ENCODE results near the gene APLNR.

DNA sequence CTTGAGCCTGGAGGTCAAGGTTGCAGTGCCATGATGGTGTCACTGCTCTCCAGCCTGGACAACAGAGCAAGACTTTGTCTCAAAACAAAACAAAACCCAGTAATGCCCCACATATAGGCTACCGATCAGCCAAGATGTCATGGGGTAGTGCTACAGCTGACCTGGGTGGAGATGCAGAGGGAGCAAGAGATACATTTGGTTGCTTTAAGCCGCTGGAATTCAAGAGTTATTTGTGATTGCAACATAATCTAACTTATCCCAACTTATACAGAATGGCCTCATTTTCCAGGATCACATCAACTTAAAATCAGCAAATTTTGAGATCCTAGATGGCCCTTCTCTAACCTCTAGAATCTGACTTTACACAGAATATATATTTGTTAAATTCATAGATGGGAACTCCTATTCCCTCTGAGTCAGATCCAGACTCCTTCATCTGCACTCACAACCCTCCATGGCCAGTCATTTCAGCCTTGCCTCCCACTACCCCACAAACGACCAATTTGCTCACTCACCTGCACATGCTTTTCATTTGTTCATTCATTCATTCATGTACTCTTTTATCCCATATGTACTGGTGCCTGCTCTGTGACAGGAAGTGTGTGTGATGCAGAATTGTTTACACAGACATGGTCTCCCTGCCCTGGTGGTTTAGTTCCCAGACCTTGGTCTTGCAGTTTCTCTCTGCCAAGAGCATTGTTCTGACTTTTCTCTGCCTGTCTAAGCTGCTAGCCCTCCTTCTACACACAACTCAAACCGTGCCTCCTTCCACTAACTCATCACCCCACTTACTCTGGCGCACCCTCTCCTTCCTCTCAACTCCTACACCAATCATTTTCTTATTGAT lies 24.1 kb upstream of the APLNR start:
- TF ChIP-seq, protein P1, sequence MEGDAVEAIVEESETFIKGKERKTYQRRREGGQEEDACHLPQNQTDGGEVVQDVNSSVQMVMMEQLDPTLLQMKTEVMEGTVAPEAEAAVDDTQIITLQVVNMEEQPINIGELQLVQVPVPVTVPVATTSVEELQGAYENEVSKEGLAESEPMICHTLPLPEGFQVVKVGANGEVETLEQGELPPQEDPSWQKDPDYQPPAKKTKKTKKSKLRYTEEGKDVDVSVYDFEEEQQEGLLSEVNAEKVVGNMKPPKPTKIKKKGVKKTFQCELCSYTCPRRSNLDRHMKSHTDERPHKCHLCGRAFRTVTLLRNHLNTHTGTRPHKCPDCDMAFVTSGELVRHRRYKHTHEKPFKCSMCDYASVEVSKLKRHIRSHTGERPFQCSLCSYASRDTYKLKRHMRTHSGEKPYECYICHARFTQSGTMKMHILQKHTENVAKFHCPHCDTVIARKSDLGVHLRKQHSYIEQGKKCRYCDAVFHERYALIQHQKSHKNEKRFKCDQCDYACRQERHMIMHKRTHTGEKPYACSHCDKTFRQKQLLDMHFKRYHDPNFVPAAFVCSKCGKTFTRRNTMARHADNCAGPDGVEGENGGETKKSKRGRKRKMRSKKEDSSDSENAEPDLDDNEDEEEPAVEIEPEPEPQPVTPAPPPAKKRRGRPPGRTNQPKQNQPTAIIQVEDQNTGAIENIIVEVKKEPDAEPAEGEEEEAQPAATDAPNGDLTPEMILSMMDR (IDR thresholded peaks at IDR 0.05), result no peak
- no peak for TF ChIP-seq POLR2A (IDR thresholded peaks at IDR 0.05)
- no peak for TF ChIP-seq POLR2AphosphoS5 (IDR thresholded peaks at IDR 0.05)

All from breast epithelium (tissue), 3 donors.